Adipose tissue (tissue), 3 donors: ENCODE data around the gene CRACR2A. TPM values are rescaled to one million over a fixed set of nuclear protein-coding genes. Genes with fewer than 3 reads are reported as not detected.

Experiments
- H3K27ac ChIP-seq: one replicate; pipeline ENCODE4 v1.5.1; 2013; ENCODE audit warnings: low read depth, low read length
- WGBS, 3 donors: extraction: QIAGEN DNeasy Blood & Tissue Kit; methylation state at CpG; one replicate each; pipeline ENCODE4 v1.1.7; 2013; 5-methylcytosine and 5-hydroxymethylcytosine counted together
- polyA plus RNA-seq, 3 donors: library from polyadenylated mRNA; stranded (reverse); fragments of 200-250 nt; gene quantifications; one replicate each; pipeline ENCODE4 v1.2.3, GENCODE V29; 2013
- donor health status: healthy with polysubstance abuse.
- donor health status: Bipolar disorder and iron deficiency.
- donor health status: healthy.

CRACR2A gene
- polyA plus RNA-seq, 3 donors, result 1.2 to 4.4 (median 1.5) TPM

- H3K27ac ChIP-seq, result no peak overlapping the region
- 89 to 92% (median 91%) methylated on average over 8 of the region's 8 CpGs for WGBS, 3 donors
These were observed 156.1 kb downstream of the CRACR2A start for GRCh38 chr12:3596703-3597415.

- 82 to 95% (median 94%) methylated on average over 6 of the region's 6 CpGs for WGBS, 3 donors
- H3K27ac ChIP-seq, result no peak overlapping the region
These were observed 157.2 kb downstream of the CRACR2A start for GRCh38 chr12:3595721-3596120.

GRCh38 chr12:3594966-3595365 lies 157.9 kb downstream of the CRACR2A start:
- no peak overlapping the region for H3K27ac ChIP-seq
- WGBS, 3 donors, result 87 to 100% (median 95%) methylated on average over 2 of the region's 2 CpGs

GRCh38 chr12:3593906-3594483 lies 158.9 kb downstream of the CRACR2A start:
- WGBS, 3 donors, result 93 to 95% (median 95%) methylated on average over 9 of the region's 9 CpGs

GRCh38 chr12:3592856-3593625 lies 159.9 kb downstream of the CRACR2A start:
- 88 to 90% (median 89%) methylated on average over 30 of the region's 30 CpGs for WGBS, 3 donors
- H3K27ac ChIP-seq, result no peak overlapping the region

More at GRCh38 chr12:3593906-3594483, 158.9 kb downstream of the CRACR2A start:
- no peak overlapping the region for H3K27ac ChIP-seq

- no peak overlapping the region for H3K27ac ChIP-seq
- WGBS, 3 donors, result 81 to 92% (median 88%) methylated on average over 3 of the region's 3 CpGs
These were observed 163.2 kb downstream of the CRACR2A start for GRCh38 chr12:3589745-3590144.

- no peak overlapping the region for H3K27ac ChIP-seq
- WGBS, 3 donors, result 69 to 76% (median 69%) methylated on average over 9 of the region's 9 CpGs
These were observed 165.4 kb downstream of the CRACR2A start for GRCh38 chr12:3587402-3588013.

- 91 to 95% (median 91%) methylated on average over 8 of the region's 8 CpGs for WGBS, 3 donors
- no peak overlapping the region for H3K27ac ChIP-seq
These were observed 169.1 kb downstream of the CRACR2A start for GRCh38 chr12:3583656-3584334.

- H3K27ac ChIP-seq, result no peak overlapping the region
- WGBS, 3 donors, result 90 to 94% (median 93%) methylated on average over 13 of the region's 13 CpGs
These were observed 172.7 kb downstream of the CRACR2A start for GRCh38 chr12:3580094-3580749.

GRCh38 chr12:3579446-3580093 lies 173.3 kb downstream of the CRACR2A start:
- H3K27ac ChIP-seq, result no peak overlapping the region
- 69 to 82% (median 81%) methylated on average over 15 of the region's 15 CpGs for WGBS, 3 donors

GRCh38 chr12:3578557-3578956 lies 174.4 kb downstream of the CRACR2A start:
- WGBS, 3 donors, result 71 to 82% (median 77%) methylated on average over 5 of the region's 5 CpGs
- H3K27ac ChIP-seq, result no peak overlapping the region

GRCh38 chr12:3576891-3577290 lies 176.0 kb downstream of the CRACR2A start:
- 89 to 92% (median 91%) methylated on average over 9 of the region's 9 CpGs for WGBS, 3 donors
- no peak overlapping the region for H3K27ac ChIP-seq

- no peak overlapping the region for H3K27ac ChIP-seq
- 73 to 81% (median 75%) methylated on average over 7 of the region's 7 CpGs for WGBS, 3 donors
These were observed 177.9 kb downstream of the CRACR2A start for GRCh38 chr12:3574986-3575385.

GRCh38 chr12:3572560-3572959 lies 180.3 kb downstream of the CRACR2A start:
- no peak overlapping the region for H3K27ac ChIP-seq

- H3K27ac ChIP-seq, result no peak overlapping the region
These were observed 181.2 kb downstream of the CRACR2A start for GRCh38 chr12:3571724-3572123.

- 33 to 42% (median 36%) methylated on average over 1 of the region's 1 CpG for WGBS, 3 donors
- no peak overlapping the region for H3K27ac ChIP-seq
These were observed 181.6 kb downstream of the CRACR2A start for GRCh38 chr12:3571323-3571722.

- WGBS, 3 donors, result 92 to 97% (median 94%) methylated on average over 9 of the region's 9 CpGs
These were observed 184.2 kb downstream of the CRACR2A start for GRCh38 chr12:3568695-3569094.

GRCh38 chr12:3565985-3566384 lies 186.9 kb downstream of the CRACR2A start:
- no peak overlapping the region for H3K27ac ChIP-seq
- 57 to 75% (median 67%) methylated on average over 1 of the region's 1 CpG for WGBS, 3 donors

More at GRCh38 chr12:3568695-3569094, 184.2 kb downstream of the CRACR2A start:
- H3K27ac ChIP-seq, result no peak overlapping the region
